ENCODE measurements around the gene KLK7.

The KLK7 gene

GRCh38 chr19:50932018-50932689 is 51.6 kb downstream of the KLK7 start:
- no peak for DNase-seq

GRCh38 chr19:50931023-50931422 is 52.7 kb downstream of the KLK7 start:
- DNase-seq = no peak

GRCh38 chr19:50928831-50929230 is 54.9 kb downstream of the KLK7 start:
- no peak for DNase-seq
